ENCODE results near the gene INPP5B. TPM values are rescaled to one million over a fixed set of nuclear protein-coding genes. Genes with fewer than 3 reads are reported as not detected.
"Not testable (repeated sequence)": the region's sequence is repeated elsewhere in the genome, so short reads cannot be mapped to it uniquely, and the experiment has no call there.

INPP5B gene
- total RNA-seq, 2 donors from 2014 or later, result 44.2 to 44.5 TPM

DNA sequence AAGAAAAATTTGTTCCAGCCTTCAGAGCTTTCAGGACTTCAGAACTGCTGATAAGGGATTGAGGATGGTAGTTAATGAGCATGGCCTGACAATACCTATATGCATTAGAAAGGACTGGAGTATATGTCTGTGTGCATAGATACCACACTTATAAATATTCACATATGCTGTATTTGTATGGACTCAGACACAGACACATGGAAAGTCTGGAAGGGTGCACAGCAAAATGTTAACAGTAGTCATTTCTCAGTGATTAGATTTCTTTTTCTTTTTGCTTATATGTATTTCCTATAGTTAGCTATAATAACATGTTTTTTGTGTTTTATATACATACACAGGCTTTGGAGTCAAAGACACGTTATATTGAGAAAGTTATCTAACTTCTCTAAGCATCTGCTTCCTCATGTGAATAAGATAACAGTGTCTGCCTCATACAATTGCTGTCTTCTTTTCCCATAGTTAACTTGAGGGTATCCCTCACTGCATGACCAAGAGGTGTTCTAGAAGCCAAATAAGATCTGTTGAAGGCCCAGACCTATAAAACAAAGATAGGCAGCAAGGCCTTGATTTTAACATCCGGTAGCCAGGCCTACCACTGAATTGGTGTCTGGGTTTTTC is 31.3 kb downstream of the INPP5B start:
- peaks cover 21 to 43% of the 10 kb centered on the region in 2 donors for H3K4me1 ChIP-seq (ENCODE audit: control insufficient read depth in 1 of 2, low read depth in 2 of 2)
- ATAC-seq (ENCODE audit: insufficient number of reproducible peaks, low FRiP score, low read depth), result no peak
- TF ChIP-seq CTCF (IDR thresholded peaks at IDR 0.05), result no peak

GRCh38 chr1:37914719-37915475 is 32.0 kb downstream of the INPP5B start:
- TF ChIP-seq CTCF (IDR thresholded peaks at IDR 0.05), result no peak
- Histone ChIP-seq H3K4me3 (peak overlapping the region; percentile 29), H3K27me3 (replicated peaks; ENCODE audit: insufficient read depth) (no peaks in the 10 kb centered on the region), H3K4me1 (ENCODE audit: control insufficient read depth in 1 of 2, low read depth in 2 of 2) (peaks cover 19 to 38% of the 10 kb centered on the region in 2 donors), H3K9me3 (no peaks in the 10 kb centered on the region), H3K27ac (peak overlapping the region; percentile 58 to 76), H3K36me3 (no peaks in the 10 kb centered on the region)
- no peak for ATAC-seq (ENCODE audit: insufficient number of reproducible peaks, low FRiP score, low read depth)
- DNase-seq (ENCODE audit: low spot score), result no peak

More for the DNA sequence above, 31.3 kb downstream of the INPP5B start:
- peak overlapping the region; percentile 58 to 76 for H3K27ac ChIP-seq
- no peaks in the 10 kb centered on the region for H3K9me3 ChIP-seq
- no peak for DNase-seq (ENCODE audit: low spot score)
- peak overlapping the region; percentile 29 for H3K4me3 ChIP-seq
- no peaks in the 10 kb centered on the region for H3K27me3 ChIP-seq (replicated peaks; ENCODE audit: insufficient read depth)
- H3K36me3 ChIP-seq, result no peaks in the 10 kb centered on the region

- DNase-seq (ENCODE audit: low spot score); H3K4me3 ChIP-seq; H3K27me3 ChIP-seq (replicated peaks; ENCODE audit: insufficient read depth); H3K27ac ChIP-seq; H3K9me3 ChIP-seq; H3K36me3 ChIP-seq; ATAC-seq (ENCODE audit: insufficient number of reproducible peaks, low FRiP score, low read depth): not testable (repeated sequence)
- peaks cover 23 to 47% of the 10 kb centered on the region in 2 donors for H3K4me1 ChIP-seq (ENCODE audit: control insufficient read depth in 1 of 2, low read depth in 2 of 2)
Observed at GRCh38 chr1:37911478-37911877, 35.4 kb downstream of the INPP5B start.

GRCh38 chr1:37910886-37911285 is 36.0 kb downstream of the INPP5B start:
- not testable (repeated sequence) for DNase-seq (ENCODE audit: low spot score); ATAC-seq (ENCODE audit: insufficient number of reproducible peaks, low FRiP score, low read depth); H3K4me3 ChIP-seq; H3K27ac ChIP-seq; H3K36me3 ChIP-seq; H3K27me3 ChIP-seq (replicated peaks; ENCODE audit: insufficient read depth); H3K9me3 ChIP-seq
- H3K4me1 ChIP-seq (ENCODE audit: control insufficient read depth in 1 of 2, low read depth in 2 of 2), result peaks cover 24 to 47% of the 10 kb centered on the region in 2 donors

DNA sequence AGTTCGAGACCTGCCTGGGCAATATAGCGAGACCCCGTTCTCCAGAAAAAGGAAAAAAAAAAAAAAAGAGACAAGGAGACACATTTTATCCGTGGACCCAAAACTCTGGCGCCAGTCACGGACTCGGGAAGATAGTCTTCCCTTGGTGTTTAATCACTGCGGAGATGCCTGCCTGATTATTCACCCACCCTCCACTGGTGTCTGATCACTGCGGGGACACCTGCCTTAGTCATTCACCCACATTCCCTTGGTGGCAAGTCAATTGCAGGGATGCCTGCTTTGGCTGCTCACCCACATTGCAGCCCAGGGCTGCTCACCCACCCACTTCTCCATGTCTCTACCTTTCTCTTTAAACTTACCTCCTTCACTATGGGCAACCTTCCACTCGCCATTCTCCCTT is 38.3 kb downstream of the INPP5B start:
- H3K27ac ChIP-seq, result peak overlapping the region in 1 of 2 donors; percentile 67
- not testable (repeated sequence) for ATAC-seq (ENCODE audit: insufficient number of reproducible peaks, low FRiP score, low read depth); H3K9me3 ChIP-seq; H3K27me3 ChIP-seq (replicated peaks; ENCODE audit: insufficient read depth); DNase-seq (ENCODE audit: low spot score); H3K36me3 ChIP-seq; H3K4me3 ChIP-seq
- H3K4me1 ChIP-seq (ENCODE audit: control insufficient read depth in 1 of 2, low read depth in 2 of 2), result peaks cover 10 to 37% of the 10 kb centered on the region in 2 donors

- H3K27ac ChIP-seq, result peak overlapping the region; percentile 10 to 67
- H3K9me3 ChIP-seq; H3K36me3 ChIP-seq; ATAC-seq (ENCODE audit: insufficient number of reproducible peaks, low FRiP score, low read depth); H3K27me3 ChIP-seq (replicated peaks; ENCODE audit: insufficient read depth); H3K4me3 ChIP-seq; DNase-seq (ENCODE audit: low spot score): not testable (repeated sequence)
- H3K4me1 ChIP-seq (ENCODE audit: control insufficient read depth in 1 of 2, low read depth in 2 of 2), result peaks cover 10 to 35% of the 10 kb centered on the region in 2 donors
Observed at GRCh38 chr1:37907416-37908125, 39.3 kb downstream of the INPP5B start.

- H3K27me3 ChIP-seq (replicated peaks; ENCODE audit: insufficient read depth); H3K4me3 ChIP-seq; H3K36me3 ChIP-seq; ATAC-seq (ENCODE audit: insufficient number of reproducible peaks, low FRiP score, low read depth); DNase-seq (ENCODE audit: low spot score); H3K9me3 ChIP-seq: not testable (repeated sequence)
- H3K27ac ChIP-seq, result peak overlapping the region; percentile 37 to 67
- peaks cover 10 to 35% of the 10 kb centered on the region in 2 donors for H3K4me1 ChIP-seq (ENCODE audit: control insufficient read depth in 1 of 2, low read depth in 2 of 2)
Observed at GRCh38 chr1:37906591-37906990, 40.3 kb downstream of the INPP5B start.
